ENCODE results near the gene BLNK. TPM values are rescaled to one million over a fixed set of nuclear protein-coding genes. Genes with fewer than 3 reads are reported as not detected.

BLNK gene
- total RNA-seq, 1 donor from 2014 or later = not detected

GRCh38 chr10:96153070-96153469 is 118.3 kb downstream of the BLNK start:
- no peak for TF ChIP-seq CTCF (IDR thresholded peaks at IDR 0.05)
- Mint-ChIP-seq H3K27ac (ENCODE audit: unreplicated experiment) (no peak overlapping the region), H3K36me3 (ENCODE audit: low read depth) (peaks cover 40% of the 10 kb centered on the region), H3K4me1 (ENCODE audit: low read depth) (peaks cover 8% of the 10 kb centered on the region), H3K9me3 (ENCODE audit: low read depth) (no peaks in the 10 kb centered on the region), H3K27me3 (ENCODE audit: low read depth) (no peaks in the 10 kb centered on the region), H3K4me3 (ENCODE audit: unreplicated experiment) (no peak overlapping the region)
- DNase-seq (ENCODE audit: low spot score) = no peak

- Mint-ChIP-seq H3K4me1 (ENCODE audit: low read depth) (peaks cover 8% of the 10 kb centered on the region), H3K4me3 (ENCODE audit: unreplicated experiment) (no peak overlapping the region), H3K27me3 (ENCODE audit: low read depth) (no peaks in the 10 kb centered on the region), H3K9me3 (ENCODE audit: low read depth) (no peaks in the 10 kb centered on the region), H3K36me3 (ENCODE audit: low read depth) (peaks cover 37% of the 10 kb centered on the region), H3K27ac (ENCODE audit: unreplicated experiment) (no peak overlapping the region)
- DNase-seq (ENCODE audit: low spot score) = no peak
- TF ChIP-seq CTCF (IDR thresholded peaks at IDR 0.05) = no peak
These were observed 118.9 kb downstream of the BLNK start for GRCh38 chr10:96152437-96152836.

Other genes starting within 250 kb of the BLNK start
- gene CCNJ, start 228.0 kb downstream of the BLNK start, total RNA-seq = 7.6 to 8.8 TPM (median 7.8 TPM) in 3 replicates
- gene ZNF518A, start 141.3 kb downstream of the BLNK start, total RNA-seq = 10.6 to 20.2 TPM (median 10.9 TPM) in 3 replicates
- gene DNTT, start 32.9 kb upstream of the BLNK start, total RNA-seq = not detected in 3 replicates
- gene OPALIN, start 87.4 kb upstream of the BLNK start, total RNA-seq = not detected in 3 replicates
- gene TLL2, start 242.4 kb upstream of the BLNK start, total RNA-seq = 1.2 to 1.9 TPM (median 1.5 TPM) in 3 replicates

All from chondrocyte (in vitro differentiated cells).